ENCODE measurements around the gene MALL.
"Not testable (repeated sequence)": the region's sequence is repeated elsewhere in the genome, so short reads cannot be mapped to it uniquely, and the experiment has no call there.

The MALL gene

DNA sequence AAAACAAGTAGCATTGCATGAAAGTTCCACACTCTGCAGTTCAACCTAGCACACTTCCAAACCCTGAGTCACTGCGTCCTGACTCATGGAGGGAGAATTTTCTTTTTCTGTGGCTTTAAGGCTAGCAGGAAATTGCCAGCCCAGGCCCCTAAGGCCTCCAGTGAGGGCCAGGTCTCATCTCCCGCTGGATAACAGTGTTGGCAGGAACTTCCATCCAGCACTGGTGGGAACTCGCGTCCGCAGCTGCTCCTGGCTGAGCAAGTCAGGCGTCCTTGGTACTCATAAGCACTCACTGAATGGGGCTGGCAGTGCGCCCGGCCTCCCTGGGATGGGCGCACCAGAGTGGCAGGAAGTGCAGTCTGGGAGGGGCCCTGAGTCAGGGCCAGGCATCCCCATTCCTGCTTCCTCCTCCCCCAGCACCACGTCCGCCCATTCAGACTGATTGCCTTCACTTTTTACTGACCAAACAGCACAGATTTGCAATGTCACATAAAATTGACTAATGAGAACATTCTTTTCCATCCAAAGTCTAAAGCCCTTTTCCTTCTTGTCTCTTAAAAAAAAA, 14.3 kb downstream of the MALL start:
- no peaks in the 10 kb centered on the region for H3K9me3 ChIP-seq (ENCODE audit: insufficient read depth, low read length)
- no peaks in the 10 kb centered on the region for H3F3A ChIP-seq (ENCODE audit: insufficient read depth)
- no peaks in the 10 kb centered on the region for H3K36me3 ChIP-seq (ENCODE audit: low read length)
- H3K27me3 ChIP-seq (ENCODE audit: low read length) = no peaks in the 10 kb centered on the region
- TF ChIP-seq EZH2phosphoT487 (conservative IDR thresholded peaks at IDR 0.05; ENCODE audit: low read length) = no peak
- TF ChIP-seq CTCF (IDR thresholded peaks at IDR 0.05; ENCODE audit: insufficient read depth, low read length, poor library complexity, severe bottlenecking) = no peak
- H2AFZ ChIP-seq (ENCODE audit: low read depth, low read length, severe bottlenecking) = no peak overlapping the region
- H3K9me2 ChIP-seq (replicated peaks; ENCODE audit: insufficient read depth, low read length) = no peaks in the 10 kb centered on the region
- no peaks in the 10 kb centered on the region for H4K20me1 ChIP-seq (ENCODE audit: low read depth, low read length)
- H3K79me2 ChIP-seq (ENCODE audit: insufficient read depth, low read length) = no peaks in the 10 kb centered on the region
- no peak overlapping the region for H3K9ac ChIP-seq (ENCODE audit: low read length)
- no peak overlapping the region for H3K4me2 ChIP-seq (ENCODE audit: low read depth, low read length, poor library complexity, severe bottlenecking)
- no peak overlapping the region for H3K4me3 ChIP-seq (ENCODE audit: insufficient read depth, low read length, poor library complexity, severe bottlenecking)
- H3K27ac ChIP-seq (ENCODE audit: low read depth, low read length) = no peak overlapping the region

GRCh38 chr2:110100880-110101279, 14.7 kb downstream of the MALL start:
- H3K27ac ChIP-seq (ENCODE audit: low read depth, low read length); H3F3A ChIP-seq (ENCODE audit: insufficient read depth); H3K79me2 ChIP-seq (ENCODE audit: insufficient read depth, low read length); H4K20me1 ChIP-seq (ENCODE audit: low read depth, low read length); H3K27me3 ChIP-seq (ENCODE audit: low read length); H3K9me2 ChIP-seq (replicated peaks; ENCODE audit: insufficient read depth, low read length); H2AFZ ChIP-seq (ENCODE audit: low read depth, low read length, severe bottlenecking); H3K4me3 ChIP-seq (ENCODE audit: insufficient read depth, low read length, poor library complexity, severe bottlenecking); H3K4me2 ChIP-seq (ENCODE audit: low read depth, low read length, poor library complexity, severe bottlenecking); H3K9ac ChIP-seq (ENCODE audit: low read length); H3K9me3 ChIP-seq (ENCODE audit: insufficient read depth, low read length); H3K36me3 ChIP-seq (ENCODE audit: low read length): not testable (repeated sequence)

DNA sequence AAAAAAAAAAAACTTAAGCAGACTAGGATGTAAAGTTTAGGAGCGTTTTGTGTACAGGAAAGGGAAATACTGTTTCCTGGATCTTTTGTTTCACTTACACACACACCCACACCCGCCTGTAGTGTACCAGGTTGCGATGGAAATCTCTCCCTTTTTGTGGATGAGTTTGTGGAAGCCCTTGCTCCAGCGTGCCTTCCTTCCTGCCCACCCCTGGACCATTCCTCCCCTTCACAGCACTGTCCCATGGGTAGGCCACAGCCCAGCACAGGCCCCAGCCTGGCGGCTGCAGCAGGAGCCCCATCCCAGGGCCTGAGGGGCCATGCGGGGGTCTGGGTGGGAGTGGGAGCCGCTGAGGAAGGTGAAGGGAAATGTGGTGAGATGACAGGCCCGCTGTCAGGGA, 15.1 kb downstream of the MALL start:
- H4K20me1 ChIP-seq (ENCODE audit: low read depth, low read length) = no peaks in the 10 kb centered on the region
- no peak overlapping the region for H2AFZ ChIP-seq (ENCODE audit: low read depth, low read length, severe bottlenecking)
- H3K9ac ChIP-seq (ENCODE audit: low read length) = no peak overlapping the region
- no peak for TF ChIP-seq CTCF (IDR thresholded peaks at IDR 0.05; ENCODE audit: insufficient read depth, low read length, poor library complexity, severe bottlenecking)
- no peak for TF ChIP-seq EZH2phosphoT487 (conservative IDR thresholded peaks at IDR 0.05; ENCODE audit: low read length)
- no peaks in the 10 kb centered on the region for H3K27me3 ChIP-seq (ENCODE audit: low read length)
- no peak overlapping the region for H3K4me2 ChIP-seq (ENCODE audit: low read depth, low read length, poor library complexity, severe bottlenecking)
- no peaks in the 10 kb centered on the region for H3F3A ChIP-seq (ENCODE audit: insufficient read depth)
- no peaks in the 10 kb centered on the region for H3K79me2 ChIP-seq (ENCODE audit: insufficient read depth, low read length)
- H3K9me2 ChIP-seq (replicated peaks; ENCODE audit: insufficient read depth, low read length) = no peaks in the 10 kb centered on the region
- H3K27ac ChIP-seq (ENCODE audit: low read depth, low read length) = no peak overlapping the region
- no peaks in the 10 kb centered on the region for H3K36me3 ChIP-seq (ENCODE audit: low read length)
- H3K4me3 ChIP-seq (ENCODE audit: insufficient read depth, low read length, poor library complexity, severe bottlenecking) = no peak overlapping the region
- no peaks in the 10 kb centered on the region for H3K9me3 ChIP-seq (ENCODE audit: insufficient read depth, low read length)

DNA sequence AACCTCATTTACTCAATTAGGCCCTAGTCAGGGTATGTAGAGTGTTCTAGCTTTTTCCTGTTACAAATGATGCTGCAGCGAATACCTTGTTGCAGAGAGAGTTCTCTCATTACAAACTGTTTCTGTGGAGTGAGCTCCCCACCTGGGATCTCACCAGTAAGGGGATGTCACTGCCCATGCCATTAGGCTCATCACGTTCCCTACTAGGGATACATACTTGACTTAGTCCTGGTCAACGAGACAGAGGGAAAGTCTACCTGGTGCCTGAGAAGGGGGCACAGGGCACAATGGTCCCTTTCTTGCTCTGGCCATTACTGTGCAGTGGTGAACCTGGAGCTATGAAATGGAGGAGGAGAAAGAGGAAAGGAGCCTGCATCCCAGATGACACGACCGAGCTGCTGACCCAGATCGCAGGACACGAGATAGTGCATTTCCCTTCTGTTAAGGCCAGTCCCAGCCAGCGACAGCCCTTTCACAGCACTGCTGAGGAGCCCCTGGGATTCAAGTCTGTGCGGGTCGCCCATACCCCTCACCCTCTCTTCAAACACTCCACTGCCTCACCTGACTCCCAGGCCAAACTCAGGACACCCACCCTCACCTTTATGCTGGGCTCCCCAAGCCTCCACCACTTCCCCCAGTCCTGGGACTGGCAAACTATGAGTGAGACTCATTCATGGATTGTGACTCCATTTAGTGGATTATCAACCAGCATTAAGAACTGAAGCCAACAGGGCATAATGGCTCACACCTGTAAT, 16.0 kb downstream of the MALL start:
- no peak overlapping the region for H3K4me3 ChIP-seq (ENCODE audit: insufficient read depth, low read length, poor library complexity, severe bottlenecking)
- H3K79me2 ChIP-seq (ENCODE audit: insufficient read depth, low read length) = no peaks in the 10 kb centered on the region
- H3K27ac ChIP-seq (ENCODE audit: low read depth, low read length) = no peak overlapping the region
- no peaks in the 10 kb centered on the region for H3K9me2 ChIP-seq (replicated peaks; ENCODE audit: insufficient read depth, low read length)
- no peaks in the 10 kb centered on the region for H3K27me3 ChIP-seq (ENCODE audit: low read length)
- no peak overlapping the region for H3K9ac ChIP-seq (ENCODE audit: low read length)
- TF ChIP-seq EZH2phosphoT487 (conservative IDR thresholded peaks at IDR 0.05; ENCODE audit: low read length) (no peak), CTCF (IDR thresholded peaks at IDR 0.05; ENCODE audit: insufficient read depth, low read length, poor library complexity, severe bottlenecking) (no peak)
- H4K20me1 ChIP-seq (ENCODE audit: low read depth, low read length) = no peaks in the 10 kb centered on the region
- H3K4me2 ChIP-seq (ENCODE audit: low read depth, low read length, poor library complexity, severe bottlenecking) = no peak overlapping the region
- no peaks in the 10 kb centered on the region for H3K9me3 ChIP-seq (ENCODE audit: insufficient read depth, low read length)
- no peaks in the 10 kb centered on the region for H3K36me3 ChIP-seq (ENCODE audit: low read length)
- no peaks in the 10 kb centered on the region for H3F3A ChIP-seq (ENCODE audit: insufficient read depth)
- no peak overlapping the region for H2AFZ ChIP-seq (ENCODE audit: low read depth, low read length, severe bottlenecking)

Data from SU-DHL-6 (cell line).